Measurements from ENCODE around the gene ARID1A.

GRCh38 chr1:26733982-26734381 lies 38.2 kb downstream of the ARID1A start:
- no peak for TF ChIP-seq POLR2A (IDR thresholded peaks at IDR 0.05)
- no peak for TF ChIP-seq CTCF (IDR thresholded peaks at IDR 0.05)

Measured in right lobe of liver (tissue), 4 donors.